Sigmoid colon (tissue), 4 donors: ENCODE measurements around the gene NOL11.
"Not testable (repeated sequence)": the region's sequence is repeated elsewhere in the genome, so short reads cannot be mapped to it uniquely, and the experiment has no call there.

Experiments
- CTCF ChIP-seq, 4 experiments: fragments of 450-650 bp in 3 of 4; fragments of 200-600 bp in 1 of 4; IDR thresholded peaks; one replicate each; pipeline ENCODE4 v1.5.1; 2016 to 2019; ENCODE audit warnings: antibody characterized with exemption in 4 of 4, mild to moderate bottlenecking in 3 of 4, moderate library complexity in 2 of 4
- EP300 ChIP-seq, 4 donors: sonication (generic); formaldehyde crosslinking; IDR thresholded peaks; one replicate each; pipeline ENCODE4 v1.6.1; 2017; ENCODE audit warnings: antibody characterized with exemption in 4 of 4
- POLR2A ChIP-seq, 2 donors: fragments of 450-650 bp; IDR thresholded peaks; one replicate each; pipeline ENCODE4 v1.6.1; 2016; ENCODE audit warnings: antibody characterized with exemption in 2 of 2, mild to moderate bottlenecking in 2 of 2, moderate library complexity in 2 of 2
- POLR2AphosphoS5 ChIP-seq, 4 donors: sonication (generic); formaldehyde crosslinking; IDR thresholded peaks; one replicate each; pipeline ENCODE4 v1.6.1; 2017; ENCODE audit warnings: antibody characterized with exemption in 4 of 4

- TF ChIP-seq CTCF, POLR2A, POLR2AphosphoS5, EP300 (IDR thresholded peaks at IDR 0.05): not testable (repeated sequence)
Observed at GRCh38 chr17:67756766-67757165, 39.0 kb downstream of the NOL11 start.
